Measurements from ENCODE around the gene TP53RK. TPM values are rescaled to one million over a fixed set of nuclear protein-coding genes. Genes with fewer than 3 reads are reported as not detected.

Gene TP53RK
- total RNA-seq, 1 donor from 2014 or later: 3.2 TPM

DNA sequence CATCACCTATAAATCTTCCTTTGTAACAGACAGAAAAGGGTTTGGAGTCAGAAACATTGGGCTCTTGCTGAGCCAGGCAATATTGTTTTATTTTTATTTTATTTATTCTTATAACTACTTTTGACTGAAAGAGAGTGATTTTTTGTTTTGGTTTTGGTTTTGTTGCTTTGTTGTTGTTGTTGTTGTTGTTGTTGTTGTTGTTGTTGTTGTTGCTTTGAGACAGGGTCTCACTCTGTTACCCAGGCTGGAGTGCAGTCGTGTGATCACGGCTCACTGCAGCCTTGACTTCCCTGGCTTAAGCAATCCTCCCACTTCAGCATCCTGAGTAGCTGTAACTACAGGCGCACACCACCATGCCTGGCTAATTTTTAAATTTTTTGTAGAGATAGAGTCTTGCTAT, 22.9 kb downstream of the TP53RK start:
- no peak for ATAC-seq
- no peak for DNase-seq (ENCODE audit: low spot score)

DNA sequence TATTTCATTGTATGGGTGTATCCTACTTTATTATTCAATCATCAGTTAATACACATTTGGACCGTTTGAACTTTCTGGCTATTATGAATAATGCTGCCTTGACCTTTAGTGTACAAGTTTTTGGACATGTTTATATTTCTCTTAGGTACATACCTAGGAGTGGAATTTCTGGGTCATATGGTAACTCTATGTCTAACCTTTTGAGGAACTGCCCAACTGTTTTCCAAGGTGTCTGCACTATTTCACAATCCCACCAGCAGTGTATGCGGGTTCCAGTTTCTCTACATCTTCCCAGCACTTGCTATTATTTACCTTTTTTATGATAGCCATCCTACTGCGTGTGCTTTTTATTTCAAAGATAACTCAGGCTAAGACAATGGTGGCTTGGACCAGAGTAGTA, 23.6 kb downstream of the TP53RK start:
- no peak for DNase-seq (ENCODE audit: low spot score)
- ATAC-seq: no peak

DNA sequence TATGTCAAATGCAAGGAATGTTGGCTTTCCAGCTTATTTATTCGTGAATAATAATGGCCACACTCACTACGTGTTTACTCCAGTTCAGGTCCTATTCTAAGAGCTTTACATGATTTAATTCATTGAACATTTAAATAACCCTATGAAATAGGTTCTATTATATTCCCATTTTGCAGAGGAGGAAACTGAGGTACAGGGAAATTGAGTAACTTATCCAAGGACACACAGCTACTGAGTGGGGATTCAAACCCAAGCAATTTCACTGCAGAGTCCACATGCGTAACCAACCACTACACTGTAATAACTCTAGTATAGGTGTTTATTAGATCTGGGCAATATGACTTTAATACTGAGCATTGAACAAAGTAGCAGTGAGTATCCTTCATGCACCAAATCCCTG, 25.7 kb downstream of the TP53RK start:
- ATAC-seq (no peak), DNase-seq (ENCODE audit: low spot score) (no peak)

DNA sequence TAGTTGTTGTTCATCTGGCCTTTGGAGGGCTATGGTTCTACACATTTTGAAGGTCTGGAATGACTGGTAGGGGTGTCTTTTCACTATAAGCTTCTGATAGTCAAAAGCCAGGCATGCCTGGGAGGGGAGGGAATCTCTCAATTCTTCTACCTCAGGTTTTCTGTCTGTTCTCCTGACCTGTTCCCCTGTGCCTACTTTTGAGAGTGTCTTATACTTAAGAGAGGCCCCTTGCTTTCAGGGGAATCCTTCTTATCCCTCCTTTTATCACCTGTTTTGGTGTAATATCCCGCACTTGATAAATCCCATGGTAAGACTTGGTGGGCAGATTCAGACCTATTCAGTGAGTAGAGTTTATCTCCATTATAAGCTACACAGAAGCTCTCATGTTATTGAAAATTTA, 27.6 kb downstream of the TP53RK start:
- no peak for DNase-seq (ENCODE audit: low spot score)
- no peak for ATAC-seq

DNA sequence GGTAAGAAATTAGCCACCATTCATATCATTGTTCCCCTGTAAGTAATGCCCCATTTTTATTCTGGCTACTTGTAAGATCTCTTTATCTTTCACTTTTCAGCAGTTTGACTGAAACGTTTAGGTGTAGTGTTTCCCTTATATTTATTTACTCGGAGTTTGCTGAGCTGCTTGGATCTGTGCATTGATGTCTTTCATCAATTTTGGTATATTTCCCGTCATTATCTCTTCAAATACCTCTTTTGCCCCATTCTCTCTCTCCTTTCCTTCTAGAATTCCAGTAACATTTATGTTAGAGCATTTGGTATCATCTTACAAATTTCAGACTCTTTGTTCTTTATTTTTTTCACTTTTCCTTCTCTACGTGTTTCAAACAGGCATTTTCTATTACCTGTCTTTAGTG, 28.8 kb downstream of the TP53RK start:
- no peak for DNase-seq (ENCODE audit: low spot score)
- no peak for ATAC-seq

DNA sequence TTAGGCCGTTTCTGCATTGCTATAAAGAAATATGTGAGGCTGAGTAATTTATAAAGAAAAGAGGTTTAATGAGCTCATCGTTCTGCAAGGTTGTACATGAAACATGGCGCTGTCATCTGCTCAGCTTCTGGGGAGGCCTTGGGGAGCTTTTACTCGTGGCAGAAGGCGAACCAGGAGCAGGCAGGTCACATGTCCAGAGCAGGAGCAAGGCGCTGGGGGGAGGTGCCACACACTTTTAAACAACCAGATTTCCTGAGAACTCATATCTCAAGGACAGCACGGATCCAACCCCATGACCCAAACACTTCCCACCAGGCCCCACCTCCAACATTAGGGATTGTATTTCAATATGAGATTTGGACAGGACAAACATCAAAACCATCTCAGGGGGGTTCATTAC, 31.6 kb downstream of the TP53RK start:
- ATAC-seq (no peak), DNase-seq (ENCODE audit: low spot score) (no peak)

DNA sequence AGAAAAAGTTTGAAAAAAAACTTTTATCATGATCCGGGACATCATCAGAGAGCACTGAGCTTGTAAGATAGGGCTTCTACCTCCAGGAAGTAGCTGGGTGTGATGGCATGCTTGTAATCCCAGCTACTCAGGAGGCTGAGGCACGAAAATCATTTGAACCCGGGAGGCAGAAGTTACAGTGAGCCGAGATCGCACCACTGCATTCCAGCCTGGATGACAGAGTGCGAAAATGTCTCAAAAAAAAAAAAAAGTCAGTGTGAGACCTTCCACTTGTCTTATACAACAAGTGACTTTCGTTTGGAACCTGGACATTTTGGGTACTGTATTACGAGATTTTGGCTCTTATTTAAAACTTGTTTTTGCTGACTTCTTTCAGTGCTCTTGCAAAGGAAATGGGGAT, 32.1 kb downstream of the TP53RK start:
- DNase-seq (ENCODE audit: low spot score) (no peak), ATAC-seq (no peak)

DNA sequence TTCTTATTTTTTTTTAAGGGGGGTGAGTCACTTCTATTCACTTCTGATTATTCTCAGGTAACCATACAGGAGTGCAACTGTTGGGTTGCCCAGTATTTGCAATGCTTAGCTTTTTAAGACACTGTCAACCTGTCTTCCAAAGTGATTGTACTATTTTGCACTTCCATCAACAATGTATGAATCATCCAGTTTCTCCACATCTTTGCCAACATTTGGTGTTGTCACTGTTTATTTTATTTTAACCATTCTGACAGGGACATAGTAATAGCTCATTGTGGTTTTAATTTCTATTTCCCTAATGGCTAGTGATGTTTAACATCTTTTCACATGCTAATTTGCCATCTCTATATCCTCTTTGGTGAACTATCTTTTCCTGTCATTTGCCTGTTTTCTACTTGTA, 36.5 kb downstream of the TP53RK start:
- DNase-seq (ENCODE audit: low spot score): no peak
- no peak for ATAC-seq

DNA sequence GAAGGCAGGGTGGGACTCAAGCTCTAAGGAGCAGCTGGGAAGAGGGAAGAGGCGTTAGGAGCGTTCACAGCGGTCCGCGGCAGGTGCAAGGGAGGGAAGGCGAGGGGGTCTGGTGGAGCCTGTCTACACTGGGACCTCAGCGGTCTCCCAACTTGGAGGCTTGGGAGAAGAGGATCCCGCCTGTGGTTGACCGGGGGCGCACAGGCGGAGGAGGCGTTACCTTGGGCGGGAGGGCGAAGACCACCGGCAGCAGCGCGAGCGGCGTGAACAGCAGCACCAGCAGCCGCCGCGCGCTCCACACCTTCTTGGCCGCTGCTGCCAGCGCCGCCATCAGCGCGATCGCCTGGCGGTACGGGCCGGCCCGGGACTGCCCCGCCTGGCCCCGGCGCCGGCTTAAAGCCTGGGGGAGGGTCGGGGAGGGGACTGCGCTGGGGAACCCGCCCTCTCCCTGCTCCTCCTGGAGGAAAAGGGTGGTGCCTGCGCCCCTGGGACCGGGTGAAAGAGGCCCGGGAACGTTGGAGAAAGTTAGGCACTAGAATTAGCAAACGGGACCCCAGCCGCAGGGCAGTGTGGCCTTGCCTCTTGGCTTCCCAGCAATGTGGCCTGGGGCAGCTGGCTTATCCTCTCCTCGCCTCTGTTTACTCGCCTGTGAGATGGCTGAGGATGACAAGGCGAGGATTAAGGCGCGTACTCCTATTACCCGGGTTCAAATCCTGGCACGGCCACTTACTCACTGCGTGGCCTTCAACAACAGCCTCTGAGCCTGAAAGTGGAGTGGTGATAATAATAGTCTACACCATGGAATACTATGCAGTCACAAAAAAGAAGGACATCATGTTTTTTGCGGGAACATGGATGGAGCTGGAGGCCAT, 37.9 kb downstream of the TP53RK start, which contains the start of gene SLC13A3:
SLC13A3 (minus strand) TSS at position 369 of the 872 bp plus-strand sequence; CDS start at position 331, 38 bp downstream.
- peak; percentile 91 for ATAC-seq
- DNase-seq (ENCODE audit: low spot score): no peak

DNA sequence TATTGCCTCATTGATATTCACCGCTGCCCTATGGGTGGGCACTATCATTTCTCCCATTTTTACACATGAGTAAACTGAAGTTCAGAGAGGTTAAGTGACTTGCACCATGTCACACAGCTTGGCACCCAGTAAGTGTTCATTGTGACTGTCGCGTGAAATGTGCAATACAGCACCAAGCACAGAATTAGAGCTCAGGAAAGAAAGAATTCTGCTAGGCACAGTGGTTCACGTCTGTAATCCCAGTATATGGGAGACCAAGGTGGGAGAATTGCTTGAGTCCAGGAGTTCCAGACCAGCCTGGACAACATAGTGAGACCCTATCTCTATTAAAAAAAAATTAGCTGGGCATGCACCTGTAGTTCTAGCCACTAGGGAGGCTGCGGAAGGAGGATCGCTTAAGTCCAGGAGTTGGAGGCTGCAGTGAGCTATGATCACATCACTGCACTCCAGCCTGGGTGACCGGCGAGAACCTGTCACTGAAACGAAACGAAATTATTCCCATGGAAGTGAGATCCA, 38.6 kb downstream of the TP53RK start:
- no peak for DNase-seq (ENCODE audit: low spot score)
- peak; percentile 30 for ATAC-seq

DNA sequence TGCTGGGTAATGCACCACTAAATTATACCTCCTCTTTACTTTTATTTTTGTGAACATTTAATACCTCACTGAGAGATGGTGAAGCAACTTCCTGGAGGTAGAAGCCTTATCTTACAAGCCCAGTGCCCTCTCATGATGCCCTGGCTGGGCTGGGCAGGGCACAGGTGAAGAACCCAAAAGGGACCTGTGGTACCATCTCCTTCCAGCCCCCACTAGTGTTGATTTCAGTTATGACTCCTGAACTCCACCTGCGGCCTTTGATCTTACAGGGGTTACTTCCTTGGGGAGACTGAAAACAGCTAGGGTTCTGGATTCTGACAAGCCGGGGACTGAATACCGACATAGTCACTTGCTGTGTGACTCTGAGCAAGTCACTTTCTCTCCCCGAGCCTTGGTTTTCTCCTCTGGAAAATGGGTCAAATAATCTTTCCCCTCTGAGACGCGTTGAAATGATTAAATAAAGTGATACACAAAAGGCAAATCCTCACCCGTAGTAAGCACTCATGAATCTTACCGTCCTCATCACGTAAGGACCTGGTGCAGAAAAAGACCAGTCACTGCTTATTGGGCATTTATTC, 39.2 kb downstream of the TP53RK start:
- no peak for DNase-seq (ENCODE audit: low spot score)
- ATAC-seq: no peak

DNA sequence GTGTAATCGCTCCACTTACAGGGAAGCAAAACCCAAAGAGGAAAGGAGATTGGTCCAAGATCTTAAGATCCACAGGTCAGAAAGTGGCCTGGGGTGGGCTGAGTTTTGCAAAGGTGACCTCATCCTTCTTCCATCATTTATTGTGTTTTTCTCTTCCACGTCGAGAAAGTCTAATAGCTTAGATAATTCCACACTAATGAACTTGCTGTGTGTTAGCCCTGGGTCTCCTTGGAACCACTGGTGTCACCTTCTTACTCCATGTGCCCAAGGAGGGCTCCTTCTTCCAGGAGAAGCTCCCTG, 39.6 kb downstream of the TP53RK start:
- ATAC-seq (no peak), DNase-seq (ENCODE audit: low spot score) (no peak)

DNA sequence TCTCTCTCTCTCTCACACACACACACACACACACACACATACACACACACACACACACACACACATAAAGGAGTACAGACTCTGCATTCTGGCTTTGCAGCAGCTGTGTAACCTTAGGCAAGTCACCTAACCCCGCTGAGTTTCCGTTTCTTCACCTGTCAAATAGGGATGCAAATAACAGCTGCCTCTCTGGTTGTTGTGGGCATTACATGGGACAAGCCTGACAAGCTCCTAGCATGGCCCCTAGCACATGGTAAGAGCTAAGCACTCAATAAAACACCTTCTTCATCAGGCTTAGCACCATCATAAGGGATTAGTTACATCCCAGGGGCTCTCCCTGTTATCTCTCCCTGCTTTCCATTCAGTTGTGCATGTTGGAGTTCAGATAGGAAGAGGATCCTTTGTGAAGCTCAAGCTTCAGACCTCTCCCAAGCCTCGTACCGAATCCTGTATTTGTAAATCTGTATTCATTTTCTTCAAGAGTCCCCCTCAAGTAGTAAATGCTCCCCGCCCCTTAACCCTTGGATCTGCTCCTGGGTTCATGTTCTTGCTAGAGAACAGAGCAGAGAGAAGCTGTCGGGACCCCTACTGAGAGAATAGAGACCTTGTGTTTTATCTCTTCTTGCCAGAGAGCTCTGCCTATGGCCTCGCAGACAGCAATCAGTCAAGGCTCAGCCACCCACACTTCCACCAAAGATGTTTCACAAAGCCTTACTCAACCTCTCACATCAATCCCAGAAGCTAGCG, 40.2 kb downstream of the TP53RK start:
- ATAC-seq: no peak
- no peak for DNase-seq (ENCODE audit: low spot score)

DNA sequence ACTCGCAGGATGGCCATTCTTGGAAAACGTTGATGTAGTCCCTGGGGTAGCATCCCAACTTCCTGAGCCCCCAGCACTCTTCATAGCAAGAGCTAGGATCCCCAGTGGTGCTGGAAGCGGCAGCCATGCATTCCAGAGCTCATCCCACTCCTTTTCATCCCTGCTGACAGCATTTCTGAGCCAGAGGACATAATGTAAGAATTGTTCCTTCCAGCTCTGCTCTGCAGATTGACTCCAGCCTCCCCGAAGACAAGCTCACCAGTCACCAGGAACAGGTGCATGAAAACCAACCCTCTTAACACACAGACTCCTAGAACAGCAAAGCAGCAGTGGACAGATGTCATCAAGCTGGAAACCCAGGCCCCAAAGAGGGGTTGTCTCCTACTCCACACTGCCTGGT, 41.8 kb downstream of the TP53RK start:
- DNase-seq (ENCODE audit: low spot score) (no peak), ATAC-seq (no peak)

DNA sequence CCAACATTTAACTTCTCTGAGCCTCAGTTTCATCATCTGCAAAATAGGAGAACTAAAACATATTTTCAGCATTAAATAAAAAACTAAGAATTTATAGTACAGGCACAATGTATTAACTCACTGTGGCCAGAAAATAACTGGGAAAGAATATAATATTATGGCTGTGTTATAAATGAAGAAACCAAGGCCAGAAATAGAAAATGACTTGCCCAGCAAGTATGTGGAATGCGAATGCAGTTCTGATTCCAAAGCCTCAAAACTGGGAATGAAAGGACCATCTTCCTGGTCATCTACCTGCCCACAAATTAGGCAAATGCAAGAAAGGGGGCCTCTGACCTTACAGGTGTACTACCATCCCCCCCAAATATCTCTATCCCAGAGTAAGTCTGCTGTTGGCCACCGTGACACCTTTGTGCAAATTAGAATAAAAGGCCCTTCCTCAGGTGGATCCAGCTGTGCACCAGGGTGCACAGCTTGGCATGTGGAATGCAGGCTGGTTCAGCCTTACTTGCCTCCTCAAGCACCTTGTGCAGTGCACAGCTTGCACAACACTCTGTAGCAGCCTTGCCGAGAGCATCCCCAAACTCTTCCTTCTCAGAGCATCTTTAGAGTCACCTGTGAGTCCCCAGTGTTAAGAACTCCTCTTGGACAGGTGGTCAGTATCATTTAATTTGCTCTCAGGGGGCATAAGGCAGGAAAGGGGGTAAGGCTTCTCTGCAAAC, 42.4 kb downstream of the TP53RK start:
- ATAC-seq: no peak
- DNase-seq (ENCODE audit: low spot score): no peak

DNA sequence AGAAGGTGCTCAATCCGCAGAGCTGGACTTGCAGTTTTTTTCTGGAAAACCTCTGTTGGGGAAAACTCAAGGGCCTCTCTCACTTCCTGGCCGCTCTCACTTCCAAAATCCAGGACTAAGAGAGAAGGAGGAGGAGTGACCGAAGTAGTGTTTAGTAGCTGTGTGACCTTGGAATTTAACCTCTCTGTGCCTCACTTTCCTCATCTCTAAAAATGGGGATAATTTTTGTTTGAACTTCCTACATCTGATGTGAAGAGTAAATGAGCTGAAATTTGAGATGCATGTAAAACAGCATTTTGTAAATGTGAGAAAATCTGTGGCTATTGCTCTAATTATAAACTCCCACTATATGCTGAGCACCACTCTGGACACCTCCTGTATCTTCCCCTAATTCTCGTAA, 43.1 kb downstream of the TP53RK start:
- no peak for DNase-seq (ENCODE audit: low spot score)
- no peak for ATAC-seq

DNA sequence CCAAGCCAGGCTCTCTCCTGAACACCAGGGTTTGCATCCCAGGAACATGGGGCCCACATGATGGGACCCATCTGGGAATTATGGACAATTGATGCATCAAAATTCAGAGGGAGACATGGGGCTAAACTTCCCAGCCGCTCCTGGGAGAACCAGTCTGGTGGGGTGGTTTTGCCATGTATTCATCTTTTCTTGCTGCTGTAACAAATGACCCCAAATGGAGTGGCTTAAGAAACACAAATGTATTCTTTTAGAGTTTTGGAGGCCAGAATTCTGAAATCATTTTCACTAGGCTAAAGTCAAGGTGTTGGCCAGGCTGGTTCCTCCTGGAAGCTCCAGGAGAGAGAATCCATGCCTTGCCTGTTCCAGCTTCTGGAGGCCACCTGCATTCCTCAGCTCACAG, 44.5 kb downstream of the TP53RK start:
- DNase-seq (ENCODE audit: low spot score) (no peak), ATAC-seq (no peak)

DNA sequence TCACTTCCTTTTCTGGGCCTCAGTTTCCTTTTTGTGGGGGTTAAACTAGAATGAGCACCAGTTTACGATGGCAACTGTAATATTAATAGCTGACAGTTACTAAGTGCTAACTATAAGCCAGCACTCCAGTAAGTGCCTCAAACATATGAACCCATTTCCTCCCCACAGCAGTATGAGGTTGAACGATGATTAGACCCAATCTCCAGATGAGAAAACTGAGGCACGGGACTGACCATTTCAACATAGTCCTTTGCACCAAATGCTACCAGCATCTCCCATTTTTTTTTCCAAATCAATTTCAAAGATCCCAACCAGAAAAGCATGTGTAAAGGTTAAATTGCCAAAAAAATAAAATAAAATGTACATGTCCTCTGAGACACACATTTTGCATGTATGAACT, 45.1 kb downstream of the TP53RK start:
- ATAC-seq: no peak
- no peak for DNase-seq (ENCODE audit: low spot score)

DNA sequence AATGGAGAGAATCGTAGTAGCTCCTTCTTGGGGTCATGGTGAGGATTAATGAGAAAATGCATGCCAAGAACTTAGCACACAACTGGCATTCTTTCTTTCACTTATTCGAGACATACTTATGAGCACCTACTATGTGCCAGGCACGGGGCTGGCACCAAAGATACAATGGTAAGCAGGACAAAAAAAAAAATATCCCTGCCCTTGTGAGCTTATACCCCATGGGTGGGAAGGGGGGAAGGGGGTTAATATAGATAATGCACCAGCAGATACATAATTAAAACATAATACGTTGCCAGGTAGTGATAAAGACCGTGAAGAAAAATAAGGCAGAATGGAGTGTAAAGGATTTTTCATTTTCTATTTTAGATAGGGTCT, 46.3 kb downstream of the TP53RK start:
- ATAC-seq: no peak
- no peak for DNase-seq (ENCODE audit: low spot score)

DNA sequence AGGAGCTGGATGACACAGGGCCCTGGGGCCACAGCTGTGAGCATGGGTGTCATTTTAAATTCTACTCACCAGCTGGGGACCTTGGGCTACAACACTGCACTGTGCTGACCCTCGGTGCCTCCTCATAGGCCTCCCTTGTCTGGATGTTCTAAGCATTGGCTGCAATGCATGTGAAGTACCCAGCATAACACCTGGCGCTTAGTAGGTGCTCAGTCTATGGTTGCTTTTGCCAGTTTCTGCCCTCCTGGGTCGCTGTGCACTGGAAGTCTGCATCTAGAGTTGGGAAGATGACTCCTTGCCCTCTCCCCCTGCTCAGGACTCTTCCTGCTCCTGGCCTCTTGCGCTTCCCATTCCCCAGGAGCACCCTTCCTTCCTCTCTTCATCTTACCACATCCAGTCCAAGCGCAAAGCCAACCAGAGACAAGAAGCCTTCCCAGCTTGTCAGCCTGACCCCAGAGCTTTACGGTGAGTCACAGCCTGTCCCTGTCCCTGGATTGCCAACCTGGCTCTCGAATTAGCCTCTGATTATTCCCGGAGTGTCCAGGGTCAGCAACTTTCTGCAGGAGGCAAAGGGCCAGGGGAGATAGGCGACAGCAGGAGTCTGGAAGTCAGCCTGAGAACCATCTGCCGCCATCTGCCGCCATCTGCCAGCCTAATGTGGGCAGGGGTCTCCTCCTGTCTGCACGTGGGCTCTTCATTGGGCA, 46.8 kb downstream of the TP53RK start:
- DNase-seq (ENCODE audit: low spot score) (peak; percentile 62), ATAC-seq (peak; percentile 62)

DNA sequence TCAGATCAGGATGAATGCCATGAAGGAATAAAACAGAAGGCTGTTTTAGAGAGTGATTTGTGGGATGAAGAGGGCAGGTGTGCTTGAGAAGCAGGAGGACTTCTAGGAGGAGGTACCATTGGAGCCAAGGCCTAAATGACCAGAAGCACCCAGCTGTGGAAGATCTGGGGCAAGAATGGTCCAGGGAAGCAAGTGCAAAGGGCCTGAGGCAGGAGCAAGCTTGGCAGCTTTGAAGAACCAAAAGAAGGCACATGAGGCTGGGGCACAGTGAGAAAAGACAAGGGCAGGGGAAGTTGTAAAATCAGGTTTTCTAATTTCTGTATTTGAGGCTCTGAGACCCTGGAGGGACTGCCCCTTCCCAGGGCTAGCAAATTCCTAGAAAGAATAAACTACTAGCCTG, 47.8 kb downstream of the TP53RK start:
- ATAC-seq: no peak

More for the DNA sequence above, 47.8 kb downstream of the TP53RK start:
- DNase-seq (ENCODE audit: low spot score): no peak
